ENCODE measurements around the gene SLC4A11.

SLC4A11 gene

DNA sequence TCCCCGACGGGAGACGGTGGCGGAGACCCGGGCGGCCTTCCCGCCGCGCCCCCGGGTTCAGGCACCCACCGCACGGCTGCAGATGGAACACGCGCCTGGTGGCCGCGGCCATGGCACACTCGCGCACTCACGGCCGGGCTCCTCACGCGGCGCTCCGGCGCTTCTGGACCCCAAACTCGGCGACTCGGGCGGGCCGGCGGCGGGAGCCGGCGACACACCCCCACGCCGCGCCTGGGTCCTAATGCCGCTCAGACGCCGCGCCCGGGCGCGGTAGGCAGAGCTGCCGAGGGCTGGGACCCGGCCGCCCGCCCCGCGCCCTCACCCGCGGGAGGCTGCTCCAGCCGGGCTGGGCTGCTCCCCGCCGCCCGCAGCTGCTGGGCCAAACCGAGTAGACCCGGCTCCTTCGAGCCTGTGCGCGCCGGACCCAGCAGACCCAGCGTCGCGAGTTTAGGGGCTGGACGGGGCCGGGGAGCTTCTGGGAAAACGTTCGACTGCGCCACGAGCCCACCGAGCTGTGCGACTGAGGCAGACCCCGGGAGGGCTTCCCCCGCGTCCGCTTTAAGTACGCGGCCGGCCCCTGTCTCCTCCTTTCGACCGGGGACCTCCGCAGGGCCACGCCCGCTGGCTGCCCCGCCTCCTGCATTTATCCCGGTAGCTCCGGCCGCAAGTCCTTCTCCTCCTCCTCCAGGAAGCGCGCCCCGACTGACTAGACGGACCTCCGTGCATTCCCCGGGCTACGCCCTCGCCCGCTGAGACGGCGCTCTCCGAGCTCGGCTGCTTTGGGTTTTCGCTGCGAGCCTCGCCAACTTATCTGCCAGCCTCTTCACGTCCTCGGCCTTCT lies at the start of gene SLC4A11:
Gene SLC4A11 (minus strand): TSS at position 165 of the 841 bp plus-strand sequence. CDS start 53 bp downstream, at position 112.
- no peak for DNase-seq (ENCODE audit: low read depth in 2 of 2)

DNA sequence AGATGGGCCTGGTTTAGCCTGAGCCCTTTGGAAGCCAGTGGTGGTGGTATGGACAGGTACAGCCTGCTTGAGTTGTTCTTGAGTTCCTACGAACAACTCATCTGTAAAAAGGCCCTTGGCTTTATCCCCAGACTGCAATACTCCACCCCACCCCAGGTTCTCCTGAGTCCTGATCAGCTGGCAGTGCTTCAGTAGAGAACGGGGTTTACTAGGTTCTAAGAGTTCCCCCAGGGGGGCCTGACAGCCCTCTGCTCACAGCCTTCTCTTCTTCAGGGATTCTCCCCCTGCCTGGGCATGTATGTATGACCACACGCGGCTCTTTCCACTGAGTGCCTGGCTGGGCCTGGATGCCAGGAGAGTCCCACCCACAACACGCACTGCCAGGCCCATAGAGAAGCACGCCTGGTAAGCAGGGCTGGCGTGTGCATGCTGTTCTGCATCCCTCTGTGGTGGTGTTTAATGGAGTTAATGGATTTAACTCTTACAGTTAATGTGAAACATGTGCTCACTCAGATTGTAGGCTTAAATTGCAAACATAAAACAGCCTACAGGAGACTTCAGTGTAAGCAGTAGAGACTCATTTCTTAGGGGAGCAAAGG lies 44.3 kb upstream of the SLC4A11 start:
- DNase-seq (ENCODE audit: low read depth in 2 of 2) = no peak

DNA sequence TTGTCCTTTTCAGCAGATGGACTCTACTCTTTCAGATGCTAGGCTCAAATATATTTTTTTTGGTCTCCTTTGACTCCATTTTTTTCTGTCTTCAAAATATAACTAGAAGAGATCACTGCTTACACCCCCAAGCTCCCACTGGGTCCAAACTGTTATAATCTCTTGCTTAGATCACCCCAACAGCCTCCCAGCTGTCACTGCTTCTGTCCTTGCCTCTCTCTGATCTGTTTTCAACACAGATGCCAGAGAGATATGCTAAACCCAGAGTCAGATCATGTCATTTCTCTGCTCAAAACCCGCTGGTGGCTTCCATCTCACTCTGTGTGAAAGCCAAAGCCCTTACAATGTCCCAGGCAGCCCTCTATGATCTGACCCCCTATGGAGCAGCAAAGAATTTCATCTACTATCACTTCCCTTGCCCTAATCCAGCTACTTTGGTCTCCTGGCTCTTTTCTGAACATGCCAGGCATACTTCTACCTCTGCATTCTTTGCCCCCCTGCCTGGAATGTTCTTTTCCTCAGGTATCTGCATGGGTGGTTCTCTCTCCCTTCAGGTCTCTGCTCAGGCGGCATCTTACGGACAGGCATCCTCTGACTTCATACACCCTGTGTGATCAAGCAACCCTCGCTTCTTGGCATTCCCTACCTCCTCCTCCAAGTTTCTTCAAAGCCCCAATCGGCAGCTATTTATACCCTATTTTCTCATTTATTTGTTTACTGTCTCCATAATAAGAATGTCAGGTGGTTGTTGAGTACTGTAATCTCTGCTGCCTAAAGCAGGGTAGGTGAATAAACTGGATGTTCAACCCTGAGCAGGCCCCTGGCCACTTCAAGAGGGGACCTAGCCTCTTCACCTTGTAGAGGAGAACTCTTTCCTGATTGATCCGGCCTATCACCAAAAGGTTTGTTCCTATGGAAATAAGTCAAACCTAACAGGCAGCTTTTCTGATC lies 43.6 kb upstream of the SLC4A11 start:
- no peak for DNase-seq (ENCODE audit: low read depth in 2 of 2)

DNA sequence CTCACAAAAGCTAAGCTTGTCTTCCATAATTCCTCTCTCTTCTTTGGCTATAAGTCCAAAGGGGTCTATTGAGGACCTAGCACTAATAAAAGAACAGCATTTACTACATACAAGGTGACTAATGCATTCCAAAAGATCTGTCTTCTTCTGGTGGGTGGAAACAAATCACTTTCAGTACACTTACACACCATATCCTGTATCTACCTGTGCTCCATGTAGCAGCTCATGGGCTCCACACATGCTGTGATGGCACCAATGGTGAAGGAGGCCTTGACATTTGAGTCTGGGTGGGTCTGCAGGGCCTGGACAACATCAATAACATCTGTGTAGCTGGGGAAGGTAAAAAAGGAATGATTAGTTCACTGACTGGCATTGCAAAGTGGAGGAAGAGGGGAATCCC lies 42.4 kb upstream of the SLC4A11 start:
- DNase-seq (ENCODE audit: low read depth in 2 of 2) = no peak

DNA sequence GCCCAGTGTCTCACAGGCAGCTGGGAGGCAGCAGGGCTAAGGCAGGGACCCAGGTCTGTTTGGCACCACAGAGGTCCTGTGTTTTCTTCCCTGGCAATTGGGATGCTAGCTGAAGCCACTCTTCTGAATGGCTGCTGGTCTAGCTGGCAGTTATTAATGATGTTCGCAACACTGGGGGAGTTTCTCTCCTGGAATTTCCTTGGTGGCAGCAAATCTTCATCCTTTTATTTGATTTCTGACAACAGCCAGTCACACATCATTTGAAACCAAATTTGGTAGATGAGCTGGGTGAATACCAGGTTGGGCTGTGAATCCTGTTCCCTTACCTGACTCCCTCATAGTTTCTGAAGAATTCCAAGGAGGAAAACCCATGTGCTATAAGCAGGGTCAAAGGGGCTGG lies 40.8 kb upstream of the SLC4A11 start:
- DNase-seq (ENCODE audit: low read depth in 2 of 2) = no peak

DNA sequence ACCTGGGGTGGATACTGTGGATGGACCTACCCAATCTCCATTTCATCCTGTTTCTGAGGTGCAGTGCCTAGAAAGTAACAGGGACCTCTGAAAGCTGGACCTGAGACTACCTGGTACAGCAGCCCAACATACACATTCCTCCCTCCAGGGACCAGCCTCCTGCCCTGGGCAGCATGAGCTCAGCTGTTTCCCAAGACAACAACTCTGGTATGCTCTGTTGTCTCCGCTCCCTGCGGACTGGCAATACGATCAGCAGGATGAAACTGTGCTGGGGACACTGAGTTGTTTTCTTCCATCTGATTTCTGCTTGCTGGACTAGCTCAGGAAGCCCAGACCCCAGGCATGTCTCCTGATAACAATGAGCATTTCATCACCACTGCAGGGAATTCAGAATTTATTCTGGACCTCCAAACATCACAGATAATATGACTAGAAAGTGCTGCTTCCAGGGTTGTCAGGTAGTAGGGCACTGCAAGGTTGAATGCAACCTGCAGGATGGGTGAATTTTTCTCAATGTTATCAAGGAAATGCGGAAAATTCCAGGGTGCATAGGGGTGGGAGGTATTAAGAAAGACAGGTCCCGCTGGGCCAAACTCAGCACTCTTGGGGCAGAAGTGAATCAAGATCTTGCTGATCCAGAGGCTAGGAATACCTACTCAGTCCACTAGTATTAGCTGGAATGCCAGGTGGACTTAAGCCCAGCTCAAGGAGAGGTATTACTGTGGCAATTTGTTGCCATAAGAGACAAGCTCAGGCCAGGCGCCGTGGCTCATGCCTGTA lies 38.9 kb upstream of the SLC4A11 start:
- no peak for DNase-seq (ENCODE audit: low read depth in 2 of 2)

DNA sequence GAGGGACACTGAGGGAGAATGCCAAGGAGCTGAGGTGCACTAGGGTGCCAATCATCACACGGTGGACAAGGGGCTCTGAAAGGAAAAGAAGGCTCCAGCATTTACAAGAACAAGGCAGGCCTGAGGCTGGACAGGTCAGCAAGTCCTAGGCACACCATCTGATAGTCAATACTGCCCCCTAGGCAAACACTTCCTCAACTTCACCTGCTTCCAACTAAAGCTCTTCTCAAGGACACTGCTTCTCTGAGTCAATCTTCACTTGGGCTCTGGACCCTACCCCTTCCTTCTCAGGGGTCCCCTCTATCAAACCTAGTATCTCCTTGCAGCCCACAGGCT lies 37.7 kb upstream of the SLC4A11 start:
- DNase-seq (ENCODE audit: low read depth in 2 of 2) = no peak

DNA sequence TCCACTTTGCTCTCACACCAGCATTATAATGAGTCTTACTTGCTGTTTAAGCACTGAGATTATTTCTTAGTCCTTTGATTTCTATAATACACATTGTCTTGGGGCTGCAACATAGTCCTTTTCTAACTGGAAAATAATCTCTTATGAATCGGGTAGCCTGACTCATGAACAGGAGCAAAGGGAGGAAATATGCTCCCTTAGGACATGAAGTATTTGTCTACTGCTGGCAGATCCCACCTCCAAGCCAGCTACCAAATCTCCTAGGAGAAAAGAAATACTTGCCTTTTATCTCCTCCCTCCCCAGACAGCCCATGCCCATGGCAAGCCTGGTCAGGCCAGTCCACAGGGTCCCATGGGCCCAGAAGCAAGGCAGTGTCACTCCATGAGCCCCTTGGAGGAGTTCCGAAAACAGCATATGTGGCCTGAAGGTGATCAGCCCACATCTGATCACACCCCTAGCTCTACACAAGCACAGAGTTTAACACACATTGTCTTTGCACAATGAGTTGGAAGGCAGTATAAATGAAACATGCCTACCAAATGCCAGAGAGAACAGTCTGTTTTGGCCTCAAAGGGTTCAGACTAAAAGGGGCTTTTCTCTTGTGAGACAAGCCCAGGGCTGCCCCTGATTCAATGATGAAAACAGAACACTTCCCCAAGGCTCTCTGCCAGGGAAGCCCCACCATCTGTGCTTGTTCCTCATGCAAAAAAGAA lies 37.1 kb upstream of the SLC4A11 start:
- no peak for DNase-seq (ENCODE audit: low read depth in 2 of 2)

DNA sequence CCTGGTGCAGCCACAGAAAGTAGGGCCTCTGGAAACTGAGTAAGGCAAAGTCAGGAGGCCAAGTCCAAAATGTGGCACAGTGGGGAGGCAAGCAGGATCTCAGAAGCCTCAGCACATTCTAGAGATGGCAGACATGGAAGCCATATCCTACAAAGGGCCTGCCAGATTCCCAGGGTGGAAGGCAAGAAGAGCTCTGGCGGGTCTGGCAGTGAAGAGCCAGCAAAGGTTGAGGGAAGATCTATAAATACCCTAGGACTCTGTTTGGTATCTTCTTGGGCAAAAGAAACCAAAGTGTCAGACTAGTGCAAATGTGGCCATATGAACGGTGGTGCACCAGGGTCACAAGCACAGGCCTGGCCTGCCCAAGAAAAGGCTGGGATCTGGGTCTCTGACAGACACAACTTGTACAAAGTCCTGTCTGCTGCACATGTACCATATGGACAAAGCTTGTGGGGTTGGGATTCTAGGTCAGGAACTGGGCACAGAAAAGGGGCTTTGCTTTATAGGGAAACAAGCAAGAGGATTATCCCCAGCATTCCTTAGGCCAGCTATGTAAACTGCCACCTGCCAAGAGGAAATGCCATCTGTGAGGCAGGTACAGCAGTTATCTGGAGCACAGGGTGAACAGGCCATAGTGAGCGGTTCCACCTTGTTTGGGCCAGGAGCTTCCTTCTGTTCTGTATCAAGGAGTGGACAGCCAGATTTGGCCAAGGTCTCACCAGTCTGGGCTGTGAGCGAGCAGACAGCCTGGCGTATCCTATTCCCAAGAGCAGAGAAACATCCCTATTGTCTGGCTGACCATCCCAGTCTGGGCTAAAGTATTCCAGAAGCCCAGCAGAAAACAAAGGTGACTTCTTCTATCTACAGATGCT lies 36.3 kb upstream of the SLC4A11 start:
- no peak for DNase-seq (ENCODE audit: low read depth in 2 of 2)

DNA sequence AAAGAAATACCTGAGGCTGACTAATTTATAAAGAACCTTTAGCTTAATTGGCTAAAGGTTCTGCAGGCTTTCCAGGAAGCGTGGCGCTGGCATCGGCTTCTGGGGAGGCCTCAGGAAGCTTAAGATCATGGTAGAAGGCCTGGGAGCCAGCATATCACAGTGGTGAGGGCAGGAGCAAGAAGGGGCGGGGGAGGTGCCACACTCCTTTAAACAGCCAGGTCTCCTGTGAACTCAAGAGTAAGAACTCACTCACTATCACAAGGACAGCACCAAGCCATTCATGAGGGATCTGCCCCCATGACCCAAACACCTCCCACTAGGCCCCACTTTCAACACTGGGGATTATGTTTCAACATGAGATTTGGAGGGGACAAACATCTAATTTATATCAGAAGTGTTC lies 34.4 kb upstream of the SLC4A11 start:
- DNase-seq (ENCODE audit: low read depth in 2 of 2) = no peak

DNA sequence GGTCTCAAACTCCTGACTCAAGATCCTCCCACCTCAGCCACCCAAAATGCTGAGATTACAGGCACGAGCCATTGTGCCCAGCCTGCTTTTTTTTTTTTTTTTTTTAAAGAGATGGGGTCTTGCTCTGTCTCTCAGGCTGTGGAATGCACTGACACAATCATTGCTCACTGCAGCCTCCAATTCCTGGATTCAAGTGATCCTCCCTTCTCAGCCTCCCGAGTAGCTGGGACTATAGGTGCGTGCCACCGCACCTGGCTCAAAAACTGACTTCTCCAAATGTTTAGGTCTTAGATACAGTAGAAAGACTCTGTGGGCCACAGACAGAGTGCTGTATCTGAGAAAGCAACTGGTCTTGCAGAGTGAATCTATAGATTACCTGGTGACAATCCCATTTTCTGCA lies 31.1 kb upstream of the SLC4A11 start:
- no peak for DNase-seq (ENCODE audit: low read depth in 2 of 2)

DNA sequence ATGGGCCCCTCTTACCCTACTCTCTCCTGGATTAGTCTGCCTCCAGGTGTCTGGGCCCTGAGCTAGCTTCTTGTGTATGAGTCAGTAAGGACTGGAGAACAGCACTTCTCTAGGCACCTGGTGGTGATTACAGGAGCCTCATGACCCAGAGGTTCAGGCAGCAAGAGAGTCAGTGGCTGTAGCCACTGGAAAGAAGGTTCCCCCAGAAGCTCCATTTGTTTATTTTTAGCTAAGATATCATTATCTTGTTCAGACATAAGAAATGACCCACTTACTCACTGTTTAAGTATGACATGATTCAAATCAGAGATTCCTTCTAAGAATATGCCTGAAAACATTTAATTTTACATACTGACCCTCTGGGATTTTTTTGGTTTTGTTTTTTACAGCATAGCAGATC lies 23.6 kb upstream of the SLC4A11 start:
- DNase-seq (ENCODE audit: low read depth in 2 of 2) = no peak

DNA sequence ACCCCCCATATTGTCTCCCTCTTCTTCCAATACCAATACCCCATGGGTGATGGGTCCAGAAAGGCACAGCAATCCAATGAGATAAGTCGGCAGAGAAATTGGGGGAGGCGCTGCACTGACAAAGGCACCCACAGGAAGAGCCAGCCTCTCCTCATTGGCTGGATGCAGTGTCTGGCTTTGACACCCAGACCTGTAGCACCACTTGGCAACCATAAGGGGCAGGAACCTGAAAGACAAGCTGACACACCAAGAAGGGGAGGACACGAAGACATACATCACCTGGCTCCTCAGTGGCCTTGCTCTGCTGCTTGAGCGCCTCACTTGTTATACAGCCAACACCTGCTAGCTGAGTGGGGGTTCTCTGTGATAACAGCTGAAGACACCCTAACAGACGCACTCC lies 19.4 kb upstream of the SLC4A11 start:
- DNase-seq (ENCODE audit: low read depth in 2 of 2) = no peak

DNA sequence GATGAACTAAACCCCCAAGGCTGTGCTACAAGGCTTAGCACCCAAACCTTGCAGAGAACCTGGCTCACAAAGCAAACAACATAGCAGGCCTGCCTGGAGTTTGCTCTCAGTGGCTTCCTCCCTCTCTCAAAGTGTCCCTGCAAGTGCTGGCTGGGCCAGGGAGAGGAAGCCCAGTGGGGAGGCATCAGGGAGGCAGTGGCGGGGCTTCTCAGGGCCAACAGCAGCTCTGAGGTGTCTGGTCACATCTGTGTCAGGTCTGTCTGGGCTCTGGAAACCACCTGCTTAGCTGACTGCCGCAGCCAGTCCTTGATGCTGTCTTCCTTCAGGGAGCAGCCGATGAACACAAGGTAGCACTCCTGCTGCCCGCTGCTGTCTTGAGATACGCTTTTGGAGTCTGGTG lies 16.7 kb upstream of the SLC4A11 start:
- no peak for DNase-seq (ENCODE audit: low read depth in 2 of 2)

DNA sequence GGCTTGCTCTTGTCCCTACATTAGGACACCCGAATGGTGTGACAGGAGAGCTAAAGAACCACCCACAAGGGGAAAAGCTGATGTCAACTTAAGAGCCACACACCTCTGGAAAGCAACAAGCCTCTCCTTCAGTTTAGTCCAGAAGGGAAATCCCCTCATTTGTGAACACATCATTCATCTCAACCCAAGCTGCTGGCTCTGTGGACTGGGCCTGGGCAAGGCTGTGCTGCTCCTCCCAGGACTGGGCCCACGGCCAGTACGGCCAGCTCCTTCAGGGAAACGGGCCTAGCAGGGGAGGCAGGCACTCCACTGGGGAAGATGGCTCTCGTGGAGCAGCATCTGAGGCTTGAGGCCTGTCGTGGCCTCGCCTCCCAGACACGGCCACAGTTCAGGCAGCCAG lies 12.8 kb upstream of the SLC4A11 start:
- DNase-seq (ENCODE audit: low read depth in 2 of 2) = no peak

DNA sequence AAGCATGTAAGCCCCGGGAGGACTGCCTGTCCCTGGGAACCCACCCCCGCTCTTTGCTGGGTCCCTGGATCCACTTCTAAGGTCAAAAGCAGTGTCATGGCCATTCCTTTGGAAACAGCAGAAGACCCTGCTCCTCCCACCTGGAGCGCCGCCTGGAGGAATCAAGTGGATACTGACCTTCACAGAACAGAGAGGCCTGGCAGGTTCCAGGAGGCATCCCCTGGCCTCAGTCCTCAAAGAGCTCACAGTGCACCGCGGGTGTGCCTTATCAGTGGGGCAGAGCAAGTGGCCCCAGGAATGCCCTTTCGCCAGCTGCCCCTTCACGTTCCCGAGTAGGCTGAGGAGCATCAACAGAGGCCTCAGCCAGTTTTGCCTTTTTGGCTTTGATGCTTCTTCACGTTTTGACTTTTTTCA lies 11.1 kb upstream of the SLC4A11 start:
- no peak for DNase-seq (ENCODE audit: low read depth in 2 of 2)

DNA sequence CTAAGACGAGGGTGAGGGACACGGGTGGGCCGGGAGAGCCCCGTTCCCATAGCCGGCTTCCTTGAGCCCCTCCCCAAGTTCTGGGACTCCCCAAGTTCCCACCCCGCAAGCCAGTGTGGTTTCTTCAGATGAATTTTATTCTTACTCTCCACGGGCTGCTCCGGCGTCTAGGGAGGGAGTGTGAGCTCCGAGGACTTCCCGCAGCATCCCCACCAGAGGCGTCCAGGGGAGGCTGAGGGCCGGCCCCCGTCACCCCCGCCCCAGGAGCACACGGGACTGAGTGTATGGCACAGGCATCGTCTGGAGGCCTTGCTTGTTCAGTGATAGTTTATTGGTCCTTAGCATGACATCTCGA lies 10.0 kb upstream of the SLC4A11 start:
- DNase-seq (ENCODE audit: low read depth in 2 of 2) = no peak

DNA sequence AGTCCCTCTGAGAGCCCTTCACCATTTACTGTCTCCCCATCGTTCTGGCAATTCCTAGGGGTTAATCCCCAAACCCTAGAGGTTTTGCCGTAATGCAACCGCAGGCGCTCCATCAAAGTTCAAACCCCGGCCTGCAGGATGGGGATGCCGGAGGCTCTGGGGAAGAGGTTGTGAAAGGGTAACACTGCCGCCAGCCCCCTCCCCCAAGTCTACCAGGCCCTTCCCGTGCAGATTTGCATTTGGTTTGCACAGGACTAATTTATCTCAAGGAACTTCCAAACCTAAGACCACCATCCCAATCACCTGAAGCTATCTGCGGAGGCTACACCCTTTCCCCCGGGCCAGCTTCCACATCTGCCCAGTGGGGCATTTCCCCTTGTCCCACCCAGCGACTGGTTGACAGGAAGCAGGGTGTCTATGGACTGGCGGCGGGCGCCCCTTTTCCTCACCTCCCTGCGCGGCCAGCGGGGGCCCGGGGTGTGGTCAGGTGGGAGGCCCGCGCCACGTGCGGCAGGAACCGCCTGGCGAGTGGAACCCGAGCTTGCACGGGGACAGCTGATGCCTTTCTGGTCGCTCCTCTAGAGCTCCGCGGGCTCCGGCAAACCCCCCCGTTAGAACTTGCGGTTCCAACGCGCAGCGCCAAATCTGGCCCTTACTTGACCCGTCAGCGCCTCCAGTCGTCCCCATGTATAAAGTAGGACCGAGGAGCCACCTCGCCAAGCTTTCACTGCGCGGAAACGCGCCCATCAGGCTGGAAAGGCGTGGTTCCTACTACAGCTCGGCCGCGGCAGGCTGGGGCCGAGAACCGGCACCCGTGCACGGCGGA lies 9.4 kb upstream of the SLC4A11 start:
- no peak for DNase-seq (ENCODE audit: low read depth in 2 of 2)

DNA sequence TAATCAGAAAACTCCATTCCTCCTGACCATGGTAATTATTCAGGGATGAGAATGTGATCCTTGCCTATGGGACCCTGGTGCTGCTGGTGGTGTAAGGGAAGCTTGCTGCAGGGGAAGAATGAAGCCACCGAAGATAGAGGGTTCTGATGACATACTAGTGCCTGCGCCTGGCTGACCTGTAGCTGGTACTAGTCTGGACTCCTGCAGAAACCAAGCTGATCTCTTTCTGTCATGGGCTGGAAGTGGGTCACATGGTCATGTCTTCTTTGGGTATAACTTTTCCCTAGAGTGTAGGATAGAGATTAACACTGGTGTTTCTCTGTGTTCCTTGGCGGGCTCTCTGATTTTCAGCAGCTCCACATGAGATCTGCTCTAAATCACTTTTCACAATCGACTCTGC lies 8.6 kb upstream of the SLC4A11 start:
- DNase-seq (ENCODE audit: low read depth in 2 of 2) = no peak

Measured in activated CD8-positive, alpha-beta memory T cell treated with anti-CD3 and anti-CD28 coated beads for 4 hours (primary cell).